GM19438 (cell line): ENCODE data around the gene ZMIZ1.
A peak's percentile ranks its signal among the peaks of the same experiment; 100 is the strongest.

ENCODE experiments used
- ATAC-seq: cut with Tn5 transposase; IDR thresholded peaks from one replicate; pipeline ENCODE4 v1.9.1; 2021; ENCODE audit warnings: low read depth; ENCODE audit not compliant: unreplicated experiment

Gene ZMIZ1

DNA sequence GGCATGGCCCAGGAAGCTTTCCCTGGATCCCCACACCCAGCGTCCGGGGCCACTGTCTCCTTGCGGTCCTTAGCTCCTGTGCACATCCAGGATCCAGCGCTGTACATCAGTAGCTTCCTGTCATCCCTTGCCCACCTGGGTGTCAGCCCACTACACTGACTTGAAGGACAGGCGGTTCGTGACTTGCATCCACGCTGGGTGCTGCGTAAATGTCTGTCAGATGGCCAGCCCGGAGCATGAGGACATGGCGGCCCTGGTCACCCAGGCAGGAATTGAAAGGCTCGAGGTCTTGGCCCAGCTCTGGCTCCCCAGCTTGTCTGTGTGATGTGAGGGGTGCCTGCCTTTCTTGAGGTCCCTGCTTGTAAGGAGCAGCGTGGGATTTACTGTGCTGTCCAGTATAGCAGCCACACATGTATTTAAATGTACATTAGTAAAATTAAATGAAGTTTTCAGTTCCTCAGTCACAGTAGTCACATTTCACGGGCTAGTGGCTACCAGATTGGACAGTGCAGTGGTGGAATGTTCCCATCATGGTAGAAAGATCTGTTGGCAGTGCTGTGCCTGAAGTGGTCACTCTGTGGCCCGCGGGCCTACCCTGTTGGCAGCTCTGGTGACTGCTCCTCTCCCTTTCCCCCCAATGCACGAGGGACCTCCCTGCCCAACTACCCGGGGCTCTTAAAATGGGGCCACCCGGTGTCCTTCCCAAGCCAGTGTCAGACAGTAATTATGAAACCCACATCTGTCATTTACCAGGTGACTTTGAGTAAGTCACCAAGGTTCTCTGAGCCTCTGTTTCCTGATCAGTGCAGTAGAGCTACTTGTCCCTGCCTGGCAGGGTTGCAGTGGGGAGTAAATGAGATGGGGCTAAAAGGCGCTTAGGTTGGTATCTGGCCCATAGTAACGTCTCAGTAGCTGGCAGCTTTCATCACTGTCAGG is 180.7 kb downstream of the ZMIZ1 start:
- ATAC-seq: peak; percentile 57

GRCh38 chr10:79250259-79250658 is 181.5 kb downstream of the ZMIZ1 start:
- ATAC-seq: no peak

- no peak for ATAC-seq
These were observed 183.7 kb downstream of the ZMIZ1 start for GRCh38 chr10:79252450-79252849.

- ATAC-seq: no peak
These were observed 184.2 kb downstream of the ZMIZ1 start for GRCh38 chr10:79252971-79253370.

GRCh38 chr10:79253704-79254103 is 184.9 kb downstream of the ZMIZ1 start:
- no peak for ATAC-seq

- no peak for ATAC-seq
These were observed 185.7 kb downstream of the ZMIZ1 start for GRCh38 chr10:79254333-79255006.

- ATAC-seq: no peak
These were observed 186.3 kb downstream of the ZMIZ1 start for GRCh38 chr10:79255007-79255507.

- no peak for ATAC-seq
These were observed 187.6 kb downstream of the ZMIZ1 start for GRCh38 chr10:79256264-79256806.

GRCh38 chr10:79258894-79259293 is 190.1 kb downstream of the ZMIZ1 start:
- no peak for ATAC-seq

- no peak for ATAC-seq
These were observed 191.1 kb downstream of the ZMIZ1 start for GRCh38 chr10:79259834-79260233.

GRCh38 chr10:79260811-79261740 is 192.3 kb downstream of the ZMIZ1 start:
- no peak for ATAC-seq

- ATAC-seq: no peak
These were observed 193.4 kb downstream of the ZMIZ1 start for GRCh38 chr10:79262131-79262530.

GRCh38 chr10:79262959-79263746 is 194.4 kb downstream of the ZMIZ1 start:
- ATAC-seq: no peak

GRCh38 chr10:79263939-79264338 is 195.2 kb downstream of the ZMIZ1 start:
- ATAC-seq: no peak

DNA sequence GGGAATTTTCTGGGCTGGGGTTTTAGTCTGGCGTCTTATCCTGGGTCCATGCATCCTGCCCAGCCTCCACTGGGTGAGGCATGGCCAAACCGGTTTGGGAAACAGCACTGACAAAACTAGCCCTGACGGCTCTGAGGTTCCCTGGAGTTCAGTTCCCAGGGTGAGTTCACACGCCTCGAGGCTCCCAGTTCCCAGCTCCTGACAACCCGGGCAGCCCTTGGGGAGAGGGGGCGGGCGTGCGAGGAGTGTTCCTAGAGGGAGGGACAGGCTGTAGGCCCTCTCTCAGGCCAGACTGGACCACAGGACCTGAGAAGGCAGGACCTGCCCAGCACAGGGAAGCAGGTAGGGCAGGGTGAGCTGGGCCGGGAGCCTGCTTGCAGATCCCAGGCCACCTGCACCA is 196.2 kb downstream of the ZMIZ1 start:
- ATAC-seq: no peak

- ATAC-seq: peak; percentile 32
These were observed 197.3 kb downstream of the ZMIZ1 start for GRCh38 chr10:79266084-79266483.

DNA sequence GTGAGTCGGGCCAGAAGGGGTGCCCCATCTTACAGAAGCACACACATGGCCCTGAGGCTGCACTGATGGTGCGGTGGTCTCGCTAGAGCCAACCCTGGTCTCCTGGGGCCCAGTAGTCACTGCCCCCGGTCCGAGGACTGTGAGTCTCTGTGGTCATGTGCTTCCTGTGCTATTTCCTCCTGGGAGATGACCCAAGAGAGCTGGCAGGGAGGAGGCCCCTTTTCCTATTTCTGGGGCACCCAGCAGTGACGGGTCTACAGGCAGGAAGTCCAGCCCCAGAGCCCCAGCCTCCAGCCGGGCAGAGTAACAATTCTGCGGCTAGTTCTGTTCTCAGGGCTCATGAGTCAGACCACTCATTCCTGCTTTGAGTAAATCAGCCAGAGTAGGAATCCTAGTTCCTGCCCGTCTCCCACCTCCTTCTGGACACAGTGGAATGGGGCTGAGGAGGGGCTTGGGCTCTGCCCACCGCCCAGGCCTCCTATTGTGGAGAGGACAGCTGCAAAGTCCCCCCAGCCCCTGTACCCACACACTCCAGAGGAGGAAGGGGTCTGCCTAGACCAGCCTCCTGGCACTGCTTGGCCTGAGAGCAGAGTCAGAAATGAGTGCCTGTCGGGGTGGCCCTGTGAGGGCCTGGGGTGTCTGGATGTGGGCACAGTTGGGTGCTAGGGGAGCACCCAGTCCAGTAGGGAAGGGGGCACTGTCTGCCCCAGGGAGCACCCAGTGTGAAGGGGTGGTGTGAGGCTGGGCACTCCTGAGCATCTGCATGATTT is 198.0 kb downstream of the ZMIZ1 start:
- peak; percentile 77 for ATAC-seq

DNA sequence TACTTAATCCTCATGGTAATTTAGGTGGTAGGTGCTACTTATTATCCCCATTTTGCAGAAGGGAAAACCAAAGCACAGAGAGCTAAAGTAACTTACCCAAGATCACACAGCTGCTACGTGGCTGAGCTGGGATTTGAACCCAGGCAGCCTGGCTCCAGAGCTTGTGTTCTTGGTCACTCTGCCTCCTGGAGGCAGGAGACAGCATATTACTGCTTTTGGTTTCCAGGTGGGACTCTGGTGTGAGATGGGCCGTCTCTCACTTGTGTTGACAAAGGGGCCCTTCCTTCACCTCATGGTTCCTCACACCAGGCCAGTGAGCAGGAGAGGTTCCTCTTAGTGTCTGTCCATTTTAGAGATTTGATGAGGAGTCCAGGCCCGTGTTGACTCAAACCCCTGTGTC is 198.7 kb downstream of the ZMIZ1 start:
- ATAC-seq: no peak

- no peak for ATAC-seq
These were observed 199.4 kb downstream of the ZMIZ1 start for GRCh38 chr10:79268161-79268601.
